Amygdala (tissue), 56 donors: ENCODE results near the gene CEP112.
"Not testable (repeated sequence)": the region's sequence is repeated elsewhere in the genome, so short reads cannot be mapped to it uniquely, and the experiment has no call there.

Experiments used
- DNase-seq, 56 donors: peaks; one replicate each; lab custom pipeline; 2025; lab: John Stamatoyannopoulos, UW

CEP112 gene

DNA sequence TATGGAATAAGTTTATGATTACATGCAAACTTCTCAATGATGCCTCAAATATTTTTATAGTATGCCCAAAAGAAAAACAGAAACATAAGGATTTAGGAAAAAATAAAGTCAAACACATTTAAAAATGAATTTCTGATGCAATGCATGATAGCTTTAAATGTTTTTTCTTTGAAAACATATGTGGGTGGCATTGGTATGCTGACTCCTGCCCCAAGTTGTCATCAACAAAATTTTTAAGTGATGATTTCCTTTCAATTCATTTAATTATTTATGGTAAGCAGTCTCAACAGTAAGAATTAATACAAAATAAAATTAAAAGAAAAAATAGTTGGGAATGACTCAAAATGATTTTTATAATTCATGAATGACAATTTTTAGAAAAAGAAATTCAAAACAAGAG, 104.9 kb downstream of the CEP112 start:
- DNase-seq = no peak

DNA sequence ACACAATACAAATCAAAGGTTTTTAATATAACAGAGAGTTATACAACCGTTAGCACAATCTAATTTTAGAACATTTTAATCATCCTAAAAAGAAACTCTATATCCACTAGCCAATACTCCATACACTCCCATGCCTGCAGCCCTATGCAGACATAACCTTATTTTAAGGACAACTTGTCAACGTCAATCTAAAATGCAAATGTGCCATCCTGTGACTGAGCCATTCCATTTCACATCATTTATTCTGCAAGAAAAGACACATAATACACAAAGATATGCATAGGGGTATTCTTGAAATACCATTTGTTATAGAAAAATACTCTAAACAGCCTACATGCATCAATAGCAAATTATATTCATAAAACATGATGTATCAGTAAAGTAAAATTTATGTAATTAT, 106.7 kb downstream of the CEP112 start:
- no peak for DNase-seq

GRCh38 chr17:66080670-66081069, 111.3 kb downstream of the CEP112 start:
- DNase-seq = not testable (repeated sequence)

GRCh38 chr17:66076546-66077190, 115.3 kb downstream of the CEP112 start:
- DNase-seq = no peak

GRCh38 chr17:66073384-66073783, 118.5 kb downstream of the CEP112 start:
- no peak for DNase-seq

DNA sequence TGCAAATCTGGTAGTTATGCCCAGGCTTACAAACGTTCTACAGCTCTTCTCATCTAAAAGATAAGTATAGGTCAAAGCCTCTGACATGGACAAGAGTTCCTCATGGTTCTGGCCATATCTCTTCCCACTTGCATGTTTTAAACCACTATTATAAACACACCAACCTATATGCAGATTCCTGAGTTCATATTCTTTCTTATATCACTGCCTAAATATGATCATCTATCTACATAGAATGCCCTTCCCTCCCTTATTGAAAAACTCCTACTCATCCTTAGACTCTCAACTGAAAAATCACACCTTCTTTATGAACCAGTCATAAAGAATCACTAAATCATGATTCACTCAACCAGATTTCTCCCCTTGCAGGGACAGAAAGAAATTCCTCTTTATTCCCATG, 128.2 kb downstream of the CEP112 start:
- DNase-seq = no peak

- DNase-seq = no peak
Measured at GRCh38 chr17:66056148-66056547, 135.8 kb downstream of the CEP112 start.

GRCh38 chr17:66054242-66054641, 137.7 kb downstream of the CEP112 start:
- DNase-seq = no peak

- DNase-seq = no peak
Measured at GRCh38 chr17:66044083-66044482, 147.8 kb downstream of the CEP112 start.

GRCh38 chr17:66043419-66043818, 148.5 kb downstream of the CEP112 start:
- DNase-seq = no peak

GRCh38 chr17:66040402-66040801, 151.5 kb downstream of the CEP112 start:
- no peak for DNase-seq

DNA sequence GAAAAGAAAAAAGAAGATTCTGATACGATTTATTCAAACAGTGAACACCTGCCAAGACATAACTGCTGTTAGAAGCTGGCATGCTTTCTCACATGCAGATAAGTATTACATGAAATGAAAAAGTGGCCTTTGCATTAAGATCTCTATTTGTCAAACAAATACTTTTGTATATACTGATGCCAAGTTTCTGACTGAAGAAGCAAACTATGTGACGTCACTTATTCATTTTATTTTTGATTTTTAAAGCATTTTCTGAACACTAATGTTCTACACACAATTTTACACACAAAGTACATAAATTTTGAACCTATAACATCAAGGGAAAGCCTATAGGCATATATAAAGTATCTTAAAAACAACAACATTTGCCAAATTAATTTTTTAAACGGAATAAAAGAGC, 153.8 kb downstream of the CEP112 start:
- no peak for DNase-seq

- no peak for DNase-seq
Measured at GRCh38 chr17:66037221-66037620, 154.7 kb downstream of the CEP112 start.

- DNase-seq = no peak
Measured at GRCh38 chr17:66032082-66032712, 159.7 kb downstream of the CEP112 start.

DNA sequence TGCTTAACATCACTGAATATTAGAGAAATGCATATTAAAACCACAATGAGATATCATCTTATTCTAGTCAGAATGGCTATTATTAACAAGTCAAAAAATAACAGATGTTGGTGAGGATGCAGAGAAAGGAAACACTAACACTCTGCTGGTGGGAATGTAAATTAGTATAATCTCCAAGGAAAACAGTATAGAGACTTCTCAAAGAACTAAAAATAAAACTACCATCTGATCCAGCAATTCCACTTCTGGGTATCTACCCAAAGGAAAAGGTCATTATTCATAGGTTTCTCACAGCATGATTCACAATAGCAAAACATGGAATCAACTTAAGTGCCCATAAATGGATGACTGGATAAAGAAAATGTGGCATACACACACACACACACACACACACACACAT, 166.4 kb downstream of the CEP112 start:
- no peak for DNase-seq

- DNase-seq = no peak
Measured at GRCh38 chr17:66021757-66022156, 170.2 kb downstream of the CEP112 start.

GRCh38 chr17:66018786-66019185, 173.1 kb downstream of the CEP112 start:
- DNase-seq = no peak

DNA sequence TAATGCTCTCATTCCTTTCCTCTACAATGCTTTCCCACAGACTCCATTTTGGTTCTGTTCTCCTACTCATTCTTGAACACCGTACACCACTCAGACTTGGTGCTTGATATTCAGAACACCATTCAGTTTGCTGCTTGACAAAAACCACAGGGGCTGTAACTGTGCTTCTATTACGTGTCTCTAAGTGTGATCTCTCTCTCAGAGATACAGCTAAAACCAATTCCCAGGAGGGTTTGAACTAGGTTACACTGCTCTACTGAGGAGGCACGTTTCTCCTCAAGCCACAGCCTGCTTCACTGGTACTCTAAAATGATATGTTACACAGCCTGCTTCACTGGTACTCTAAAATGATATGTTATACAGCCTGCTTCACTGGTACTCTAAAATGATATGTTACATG, 175.7 kb downstream of the CEP112 start:
- no peak for DNase-seq

DNA sequence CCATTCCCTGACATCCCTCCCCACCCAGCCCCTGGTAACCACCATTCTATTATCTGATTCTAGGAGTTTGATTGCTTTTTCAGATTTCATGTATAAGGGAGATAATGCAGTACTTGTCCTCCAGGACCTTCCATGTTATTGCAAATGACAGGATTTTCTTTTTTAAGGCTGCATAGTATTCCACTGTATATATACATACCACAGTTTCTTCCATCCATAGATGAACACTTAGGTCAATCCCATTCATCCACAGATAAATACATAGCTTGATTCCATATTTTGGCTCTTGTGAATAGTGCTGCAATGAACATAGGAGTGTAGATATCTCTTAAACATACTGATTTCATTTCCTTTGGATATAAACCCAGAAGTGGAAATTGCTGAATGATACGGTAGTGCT, 183.3 kb downstream of the CEP112 start:
- no peak for DNase-seq

- DNase-seq = no peak
Measured at GRCh38 chr17:66006654-66007053, 185.3 kb downstream of the CEP112 start.

DNA sequence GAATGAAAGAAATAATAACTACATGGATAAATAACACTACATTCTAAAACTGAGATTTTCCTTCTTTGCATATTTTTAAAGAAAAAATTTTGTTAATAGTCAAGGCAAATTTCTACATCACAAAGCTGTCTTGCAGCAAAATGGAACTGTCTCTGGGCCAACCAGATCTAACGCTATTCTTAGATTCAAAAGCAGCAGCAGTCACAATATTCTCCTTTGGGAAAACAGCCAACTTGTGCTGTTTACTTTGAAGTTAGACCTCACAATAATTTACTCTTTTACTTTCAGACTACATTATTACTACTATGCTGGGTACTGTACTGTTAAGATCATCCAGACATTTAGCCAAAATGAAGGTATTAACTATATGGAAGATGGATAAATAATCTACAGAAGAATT, 189.1 kb downstream of the CEP112 start:
- DNase-seq = peak in 1 of 56 donors; percentile 5

GRCh38 chr17:66002063-66002585, 189.8 kb downstream of the CEP112 start:
- DNase-seq = no peak
